ENCODE measurements around the gene P2RX4.
"Not testable (repeated sequence)": the region's sequence is repeated elsewhere in the genome, so short reads cannot be mapped to it uniquely, and the experiment has no call there.

P2RX4 gene

DNA sequence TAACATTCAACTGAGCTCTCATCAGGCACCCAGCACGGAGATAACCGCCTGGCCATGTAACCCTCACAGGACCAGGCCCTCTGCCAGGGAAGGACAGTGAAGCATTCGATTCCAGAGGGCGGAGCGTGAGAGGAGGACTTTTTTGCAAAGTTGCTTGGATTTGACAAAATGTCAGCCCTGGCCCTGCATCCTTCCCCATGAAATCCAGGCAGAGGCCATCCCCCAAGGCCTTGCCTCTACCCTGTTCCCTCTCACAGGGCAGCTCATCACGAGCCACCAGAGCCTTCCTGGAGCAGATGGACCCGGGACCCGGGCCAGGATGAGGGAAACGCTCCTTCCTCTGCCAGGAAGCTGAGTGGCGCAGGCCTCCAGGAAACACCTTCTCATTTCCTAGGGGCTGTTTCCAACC, 69.6 kb downstream of the P2RX4 start:
- DNase-seq = no peak

DNA sequence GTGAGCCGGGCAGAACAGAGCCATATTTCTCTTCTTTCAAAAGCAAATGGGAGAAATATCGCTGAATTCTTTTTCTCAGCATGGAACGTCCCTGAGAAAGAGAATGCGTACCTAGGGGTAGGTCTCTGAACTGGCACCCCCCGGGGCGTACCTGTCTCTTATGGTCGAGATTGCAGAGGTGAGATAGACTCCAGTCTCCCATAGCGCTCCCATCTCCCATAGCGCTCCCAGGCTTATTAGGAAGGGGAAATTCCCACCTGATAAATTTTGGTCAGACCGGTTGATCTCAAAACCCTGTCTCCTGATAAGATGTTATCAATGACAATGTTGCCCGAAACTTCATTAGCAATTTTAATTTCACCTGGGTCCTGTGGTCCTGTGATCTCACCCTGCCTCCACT, 70.6 kb downstream of the P2RX4 start:
- DNase-seq = not testable (repeated sequence)

DNA sequence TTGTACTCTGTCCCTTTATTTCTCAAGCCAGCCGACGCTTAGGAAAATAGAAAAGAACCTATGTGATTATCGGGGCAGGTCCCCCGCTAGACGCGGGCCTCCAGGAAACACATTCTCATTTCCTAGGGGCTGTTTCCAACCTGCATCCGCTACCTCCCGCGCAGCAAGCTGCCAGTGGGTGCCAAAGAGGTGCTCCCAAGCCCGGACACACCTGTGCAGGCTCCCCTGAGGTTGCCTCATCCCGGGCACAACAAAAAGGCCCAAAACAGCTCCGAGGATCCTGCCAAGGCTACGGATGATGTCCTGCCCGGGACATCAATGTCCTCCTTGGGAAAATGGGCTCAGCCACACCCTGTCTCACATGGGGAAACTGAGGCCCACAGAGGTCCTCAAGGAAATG, 71.2 kb downstream of the P2RX4 start:
- not testable (repeated sequence) for DNase-seq

DNA sequence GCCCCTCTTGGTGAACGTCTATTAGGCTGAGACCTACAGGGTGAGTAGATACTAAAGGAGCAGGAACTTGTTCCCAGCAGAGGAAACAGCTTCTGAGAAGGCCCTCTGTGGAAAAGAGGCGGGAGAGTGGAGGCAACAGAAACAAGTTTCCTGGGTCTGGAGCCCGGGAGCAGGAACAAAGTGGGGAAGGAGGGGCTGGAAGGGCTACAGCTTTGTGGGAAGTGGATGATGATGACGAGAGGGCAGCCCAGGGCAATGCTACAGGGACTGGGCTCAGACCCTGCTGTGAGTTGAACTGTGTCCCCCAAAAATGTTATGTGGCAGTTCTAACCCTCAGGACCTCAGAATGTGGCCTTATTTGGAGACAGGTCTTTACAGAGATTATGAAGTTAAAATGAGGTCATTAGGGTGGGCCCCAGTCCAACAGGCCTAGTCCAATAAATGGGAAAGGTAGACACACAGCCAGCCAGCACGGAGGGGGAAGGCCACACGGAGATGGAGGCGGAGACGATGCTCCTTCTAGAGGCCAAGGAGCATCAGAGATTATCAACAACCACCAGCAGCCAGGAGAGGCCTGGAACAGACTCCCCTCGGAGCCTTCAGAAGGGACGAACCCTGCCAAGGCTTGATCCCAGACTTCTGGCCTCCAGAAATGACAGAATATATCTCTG, 72.3 kb downstream of the P2RX4 start:
- DNase-seq = no peak

DNA sequence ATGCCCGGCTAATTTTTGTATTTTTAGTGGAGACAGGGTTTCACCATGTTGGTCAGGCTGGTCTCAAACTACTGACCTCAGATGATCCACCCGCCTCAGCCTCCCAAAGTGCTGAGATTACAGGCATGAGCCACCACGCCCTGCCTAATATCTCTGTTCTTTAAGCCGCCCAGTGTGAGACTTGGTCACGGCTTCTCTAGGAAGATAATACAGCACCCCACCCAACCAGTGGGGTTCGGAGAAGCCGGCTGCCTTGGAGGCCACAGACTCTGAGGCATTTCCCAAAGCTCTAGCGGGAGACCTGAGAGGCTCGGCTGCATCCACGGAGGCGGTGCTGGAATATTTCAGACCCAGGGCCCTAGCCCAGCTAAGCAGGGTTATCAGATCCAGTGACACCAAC, 73.0 kb downstream of the P2RX4 start:
- not testable (repeated sequence) for DNase-seq

DNA sequence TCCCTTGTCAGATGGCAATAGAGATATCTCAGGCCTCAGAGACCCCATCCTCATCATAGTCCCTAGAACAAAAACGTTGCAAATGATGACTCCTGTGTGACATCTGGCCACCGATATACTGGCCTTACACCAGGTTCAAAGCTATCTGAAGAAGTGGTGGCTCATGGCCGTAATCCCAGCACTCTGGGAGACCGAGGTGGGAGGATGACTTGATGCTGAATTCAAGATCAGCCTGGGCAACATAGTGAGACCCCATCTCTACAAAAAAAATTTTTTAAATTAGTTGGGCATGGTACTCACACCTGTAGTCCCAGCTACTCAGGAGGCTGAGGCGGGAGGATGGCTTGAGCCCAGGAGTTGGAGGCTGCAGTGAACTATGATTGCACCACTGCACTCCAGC, 73.5 kb downstream of the P2RX4 start:
- no peak for DNase-seq

Measured in NCI-H1436 (cell line).